DLD1 (cell line): ENCODE results near the gene TAGAP.

Experiments used
- in situ Hi-C: cut with HindIII; loops from 2 replicates; pipeline ENCODE4 v1.10.0; 2017; ENCODE audit warnings: low sequenced_read_pairs

TAGAP gene, protein sequence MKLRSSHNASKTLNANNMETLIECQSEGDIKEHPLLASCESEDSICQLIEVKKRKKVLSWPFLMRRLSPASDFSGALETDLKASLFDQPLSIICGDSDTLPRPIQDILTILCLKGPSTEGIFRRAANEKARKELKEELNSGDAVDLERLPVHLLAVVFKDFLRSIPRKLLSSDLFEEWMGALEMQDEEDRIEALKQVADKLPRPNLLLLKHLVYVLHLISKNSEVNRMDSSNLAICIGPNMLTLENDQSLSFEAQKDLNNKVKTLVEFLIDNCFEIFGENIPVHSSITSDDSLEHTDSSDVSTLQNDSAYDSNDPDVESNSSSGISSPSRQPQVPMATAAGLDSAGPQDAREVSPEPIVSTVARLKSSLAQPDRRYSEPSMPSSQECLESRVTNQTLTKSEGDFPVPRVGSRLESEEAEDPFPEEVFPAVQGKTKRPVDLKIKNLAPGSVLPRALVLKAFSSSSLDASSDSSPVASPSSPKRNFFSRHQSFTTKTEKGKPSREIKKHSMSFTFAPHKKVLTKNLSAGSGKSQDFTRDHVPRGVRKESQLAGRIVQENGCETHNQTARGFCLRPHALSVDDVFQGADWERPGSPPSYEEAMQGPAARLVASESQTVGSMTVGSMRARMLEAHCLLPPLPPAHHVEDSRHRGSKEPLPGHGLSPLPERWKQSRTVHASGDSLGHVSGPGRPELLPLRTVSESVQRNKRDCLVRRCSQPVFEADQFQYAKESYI

DNA sequence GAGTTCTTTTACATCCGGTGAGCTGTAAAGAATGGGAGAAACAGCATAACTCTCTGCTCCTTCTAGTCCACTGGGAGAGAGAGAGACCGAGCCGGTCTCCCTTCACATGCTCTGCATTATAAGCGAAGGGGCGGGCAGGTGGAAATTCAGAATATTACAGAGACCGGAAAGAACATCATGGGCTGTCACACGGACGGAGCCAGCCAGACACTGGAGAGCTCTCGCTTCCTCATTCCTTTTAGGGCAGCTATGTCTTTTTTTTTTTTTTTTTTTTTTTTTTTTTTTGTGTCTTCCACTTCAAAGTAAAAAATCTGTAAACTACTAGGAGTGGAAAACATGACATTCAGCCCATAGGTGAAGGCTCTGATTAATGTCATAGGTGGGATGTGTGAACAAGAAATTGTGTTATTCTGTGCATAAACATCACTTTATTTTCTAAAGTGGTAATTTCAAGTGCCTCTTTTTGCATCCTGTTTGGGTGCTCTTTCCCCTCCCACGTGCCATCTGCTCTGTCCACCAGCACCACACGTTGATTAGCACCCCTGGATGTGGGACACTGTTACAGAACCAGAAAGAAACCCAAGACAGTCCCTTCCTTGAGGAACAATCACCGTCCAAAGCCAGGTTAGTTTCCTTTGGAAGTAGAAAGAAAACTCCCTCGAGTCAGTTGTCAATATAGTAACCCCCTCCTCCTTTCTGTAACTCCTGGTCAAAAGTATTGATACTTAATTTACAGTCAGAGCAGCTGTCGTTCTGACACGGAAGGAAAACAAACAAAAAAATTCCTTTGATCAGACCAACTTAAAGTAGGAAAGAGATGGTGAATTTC is at the start of gene TAGAP:
Gene TAGAP (minus strand): TSS at position 93 of the 829 bp plus-strand sequence. CDS start 845 bp downstream, outside the sequence.
- in situ Hi-C loops, result no loop called here

DNA sequence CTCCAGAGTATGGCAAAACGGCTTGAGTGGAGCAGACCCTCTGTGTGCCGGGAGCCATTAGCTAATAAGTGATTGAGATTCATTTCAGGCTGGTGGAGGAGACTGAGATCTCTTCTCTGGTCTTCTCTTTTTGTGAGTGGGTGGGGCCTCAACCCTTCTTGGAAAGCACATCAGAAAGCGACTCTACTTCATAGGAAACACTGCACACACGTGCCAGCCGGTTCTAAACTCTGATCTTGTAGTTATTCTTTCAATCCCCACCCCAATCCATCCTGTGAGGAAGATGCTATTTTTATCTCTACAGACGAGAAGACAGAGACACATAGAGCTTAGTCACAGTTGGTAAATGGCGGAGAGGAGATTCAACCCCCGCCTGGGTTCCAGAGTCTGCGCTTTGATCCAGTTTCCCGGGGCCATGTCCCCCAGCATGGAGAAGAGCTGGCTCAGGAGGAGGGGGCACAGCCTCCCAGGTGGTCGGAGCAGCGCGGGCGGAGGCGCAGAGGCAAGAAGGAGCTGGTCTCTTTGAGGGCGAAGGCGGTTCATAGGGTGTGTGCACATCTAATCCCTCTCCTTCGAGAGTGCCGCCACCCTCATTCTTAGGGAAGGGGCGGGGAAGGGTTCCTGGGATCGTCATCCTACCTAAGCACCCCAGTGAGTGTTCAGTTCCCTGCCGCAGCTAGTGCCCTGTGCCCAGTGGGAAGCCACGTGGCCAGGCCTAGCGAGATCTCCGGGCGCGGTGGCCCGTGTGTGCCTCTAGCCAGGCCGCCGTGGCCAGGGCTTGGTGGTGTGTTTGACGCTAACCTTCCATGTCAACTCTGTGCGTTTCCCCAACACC is 49.0 kb upstream of the TAGAP start:
- in situ Hi-C loops, result no loop called here

DNA sequence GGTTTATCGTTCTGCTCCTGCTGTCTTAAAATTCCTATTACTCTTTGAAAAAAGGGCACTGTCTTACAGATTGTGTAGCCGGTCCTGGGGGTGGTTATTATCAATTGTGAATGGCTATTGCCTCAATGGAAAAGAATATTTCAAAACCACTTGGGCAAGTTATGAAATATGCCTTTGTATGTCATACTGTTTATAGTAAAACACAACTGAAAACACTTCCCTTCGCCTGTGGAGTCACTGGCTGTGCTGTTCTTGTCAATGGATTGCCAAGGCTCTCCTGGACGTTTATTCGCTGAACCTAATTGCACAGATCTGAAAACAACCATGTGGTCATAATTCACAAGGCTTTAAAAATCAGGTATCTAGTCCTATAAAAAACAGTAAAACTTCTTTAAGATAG is 47.8 kb upstream of the TAGAP start:
- in situ Hi-C loops, result no loop called here

- in situ Hi-C loops, result no loop called here
These were observed 46.0 kb upstream of the TAGAP start for GRCh38 chr6:159090530-159091480.

DNA sequence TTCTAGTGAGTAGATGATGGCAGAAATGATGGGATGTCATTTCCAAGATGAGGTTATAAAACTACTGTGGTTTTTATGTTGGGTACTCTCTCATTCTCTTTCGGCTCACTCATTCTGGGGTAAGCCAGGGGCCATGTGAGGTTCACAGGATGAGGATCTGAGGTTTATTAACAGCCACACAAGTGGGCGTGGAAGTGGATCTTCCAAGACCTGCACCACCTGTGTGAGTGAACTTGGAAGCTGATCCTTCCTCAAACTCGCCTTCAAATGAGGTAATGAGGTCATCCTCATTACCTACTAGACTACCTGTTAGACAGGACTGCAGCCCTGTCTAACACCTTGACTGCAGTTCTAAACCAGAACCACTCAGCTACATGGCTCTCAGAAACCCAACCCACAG is 45.1 kb upstream of the TAGAP start:
- in situ Hi-C loops, result no loop called here

DNA sequence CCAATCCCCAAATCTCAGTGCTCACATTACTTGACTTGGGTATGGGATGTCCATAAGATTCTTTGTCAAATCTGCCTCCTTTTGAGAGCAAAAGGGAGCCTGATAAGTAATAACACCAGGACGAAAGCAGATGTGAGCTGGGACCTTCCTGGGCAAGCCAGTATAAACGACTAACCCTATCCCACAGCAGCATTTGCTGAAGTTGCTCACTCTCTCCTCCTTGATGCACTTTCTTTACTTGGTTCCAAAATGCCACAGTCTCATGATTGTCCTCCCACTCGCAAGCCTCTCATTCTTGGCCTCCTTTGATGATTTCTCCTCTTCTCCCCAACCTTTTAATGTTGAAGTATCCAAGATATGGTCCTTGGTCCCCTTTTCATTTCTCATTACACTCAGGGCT is 44.7 kb upstream of the TAGAP start:
- in situ Hi-C loops, result no loop called here

GRCh38 chr6:159086033-159086618 is 41.3 kb upstream of the TAGAP start:
- in situ Hi-C loops, result no loop called here

- in situ Hi-C loops, result no loop called here
These were observed 40.7 kb upstream of the TAGAP start for GRCh38 chr6:159085396-159085895.

- in situ Hi-C loops, result no loop called here
These were observed 39.8 kb upstream of the TAGAP start for GRCh38 chr6:159084493-159085091.

DNA sequence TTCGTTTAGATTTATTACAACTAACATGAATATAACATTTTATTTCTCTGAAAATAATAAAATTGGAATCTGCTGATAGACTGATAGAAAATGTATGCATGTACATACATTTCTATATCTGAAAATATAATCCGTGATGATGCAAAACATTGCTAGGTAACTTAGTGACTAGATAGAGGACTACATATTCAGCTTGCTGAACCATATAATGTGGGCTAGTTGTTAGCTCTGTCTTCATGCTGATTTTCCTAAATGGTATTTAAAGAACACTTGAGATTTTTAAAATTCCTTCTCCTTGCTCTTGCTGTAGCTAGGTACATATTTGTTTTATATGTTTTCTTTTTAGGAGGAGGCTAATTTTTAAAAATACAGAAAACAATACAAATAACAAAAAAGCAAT is 38.4 kb upstream of the TAGAP start:
- in situ Hi-C loops, result no loop called here

- in situ Hi-C loops, result no loop called here
These were observed 37.4 kb upstream of the TAGAP start for GRCh38 chr6:159082039-159082815.

DNA sequence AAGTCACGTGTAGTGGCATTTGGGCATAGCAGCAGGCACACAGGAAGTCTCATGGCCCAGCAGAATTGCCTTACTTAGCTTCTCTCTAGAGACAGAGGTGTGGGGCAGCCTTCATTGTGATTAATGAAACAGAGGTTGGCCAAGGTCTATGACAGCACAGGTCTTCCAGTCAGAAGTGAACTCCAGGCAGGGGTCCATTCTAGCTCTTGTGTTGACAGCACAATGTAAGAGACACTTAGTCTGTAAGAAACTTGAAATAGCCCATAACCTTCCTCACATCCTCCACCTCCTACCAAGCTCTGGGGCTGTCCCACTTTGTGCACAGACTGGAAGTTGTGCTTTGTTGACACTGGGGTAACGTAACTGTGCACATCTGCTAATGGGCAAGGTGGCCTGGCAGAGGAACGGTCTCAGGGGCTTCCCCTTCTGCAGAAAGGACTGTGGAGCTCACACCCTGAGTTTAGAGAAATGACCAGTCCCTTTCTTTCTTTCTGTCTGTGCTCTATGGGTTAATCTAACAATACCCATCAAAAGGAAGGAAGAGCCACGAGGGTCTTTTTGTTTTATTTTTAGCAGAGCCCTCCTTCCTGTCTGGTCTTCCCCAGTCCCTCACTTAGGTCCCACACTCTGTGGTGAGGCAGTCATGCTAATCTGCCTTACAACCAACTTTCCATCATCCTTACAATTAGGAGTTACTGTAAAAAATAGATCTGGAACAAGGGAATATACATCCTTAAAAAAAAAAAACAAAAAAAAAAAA is 35.6 kb upstream of the TAGAP start:
- in situ Hi-C loops, result no loop called here

DNA sequence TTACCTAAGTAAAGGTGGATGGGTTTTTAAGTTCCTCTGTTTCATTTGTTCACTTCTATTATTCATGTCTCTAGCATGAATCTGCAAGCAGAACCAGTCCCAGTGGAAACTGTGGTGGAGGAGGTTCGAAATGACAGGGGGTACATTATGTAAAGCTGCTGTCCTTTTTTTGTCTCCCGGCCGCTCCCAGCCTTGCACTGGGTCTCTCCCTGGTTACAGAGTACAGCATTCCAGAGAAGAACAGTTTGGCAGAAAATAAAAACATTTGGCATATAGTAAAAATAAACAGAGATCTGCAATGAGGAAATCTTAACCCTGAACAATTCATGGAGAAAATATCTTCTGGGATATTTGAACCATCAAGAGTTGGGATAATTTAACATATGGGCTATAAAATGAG is 34.6 kb upstream of the TAGAP start:
- in situ Hi-C loops, result no loop called here

GRCh38 chr6:159077123-159077522 is 32.3 kb upstream of the TAGAP start:
- in situ Hi-C loops, result no loop called here

DNA sequence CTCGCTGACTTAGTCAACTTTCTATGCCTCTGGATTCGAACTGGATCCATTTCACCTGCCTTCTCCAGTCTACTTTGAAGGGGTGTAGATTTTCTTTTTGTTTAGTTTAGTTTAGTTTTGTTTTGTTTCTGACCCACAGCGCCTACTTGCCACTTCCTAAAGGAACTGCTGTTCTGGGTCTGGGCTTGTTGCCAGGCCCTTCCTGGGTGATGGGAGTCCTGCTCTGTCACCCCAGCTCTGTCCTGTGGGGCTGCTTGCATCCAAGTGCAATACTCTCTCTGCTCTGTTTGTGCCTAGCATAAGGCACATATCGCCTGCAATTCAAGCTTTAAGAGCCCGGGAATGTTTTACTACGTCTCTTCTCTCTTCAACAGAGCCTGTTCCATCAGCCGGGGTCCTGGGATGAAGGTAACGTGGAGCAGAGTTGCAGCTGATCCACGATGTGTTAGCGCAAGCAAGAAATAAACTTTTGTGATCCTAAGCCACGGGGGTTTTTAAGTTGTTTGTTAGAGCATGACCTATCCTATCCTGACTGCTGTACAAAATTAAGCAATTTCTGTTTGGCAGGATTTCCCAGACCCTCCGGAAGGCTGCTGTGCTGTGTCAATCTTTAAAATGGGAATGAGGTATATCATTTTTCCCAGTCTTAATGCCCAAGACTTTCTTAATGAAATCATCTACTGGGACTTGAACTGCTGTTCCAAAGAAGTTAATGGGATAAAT is 30.9 kb upstream of the TAGAP start:
- in situ Hi-C loops, result no loop called here

DNA sequence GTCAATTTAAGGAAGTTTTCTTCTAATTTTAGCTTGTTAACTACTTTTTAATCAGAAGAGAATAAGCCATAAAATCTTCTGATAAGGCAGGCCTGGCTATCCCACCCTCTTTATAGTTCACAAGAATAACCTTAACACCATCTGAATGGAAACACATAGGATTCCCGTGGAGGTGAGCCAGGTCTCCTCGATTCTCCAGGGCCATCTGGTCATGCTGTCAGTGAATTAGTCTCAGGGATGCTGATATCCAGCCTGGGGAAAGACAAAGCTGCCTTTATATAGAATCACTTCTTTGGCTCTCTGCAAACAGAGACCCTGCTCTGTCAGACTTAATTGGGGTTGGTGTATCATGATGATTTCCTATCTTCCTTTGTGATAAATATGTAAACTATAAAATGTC is 30.1 kb upstream of the TAGAP start:
- in situ Hi-C loops, result no loop called here
